HEK293T (cell line): ENCODE measurements around the gene OR10A5.

Experiments used
- BHLHE40 ChIP-seq: fragments of 450-650 bp; IDR thresholded peaks from 2 replicates; pipeline ENCODE4 v1.6.1; 2016; ENCODE audit warnings: mild to moderate bottlenecking, moderate library complexity, borderline replicate concordance
- ELF4 ChIP-seq: fragments of 450-650 bp; IDR thresholded peaks from 2 replicates; pipeline ENCODE4 v1.6.1; 2017; ENCODE audit warnings: antibody characterized with exemption
- FOXK2 ChIP-seq: fragments of 450-650 bp; IDR thresholded peaks from 2 replicates; pipeline ENCODE4 v1.6.1; 2016; ENCODE audit warnings: mild to moderate bottlenecking
- LEF1 ChIP-seq: fragments of 450-650 bp; IDR thresholded peaks from 2 replicates; pipeline ENCODE4 v1.6.1; 2017; ENCODE audit warnings: mild to moderate bottlenecking, borderline replicate concordance
- SUZ12 ChIP-seq: fragments of 450-650 bp; IDR thresholded peaks from 2 replicates; pipeline ENCODE4 v1.6.1; 2016; ENCODE audit warnings: mild to moderate bottlenecking
- ZNF384 ChIP-seq: fragments of 450-650 bp; IDR thresholded peaks from 2 replicates; pipeline ENCODE4 v1.6.1; 2016

- TF ChIP-seq FOXK2, result no peak
- no peak for TF ChIP-seq BHLHE40
- TF ChIP-seq SUZ12, result no peak
- TF ChIP-seq ELF4, result no peak
- TF ChIP-seq LEF1, result no peak
- TF ChIP-seq ZNF384, result no peak
Measured at GRCh38 chr11:6841694-6842093, 3.8 kb upstream of the OR10A5 start.
